ENCODE data around the gene EYS. TPM values are rescaled to one million over a fixed set of nuclear protein-coding genes. Genes with fewer than 3 reads are reported as not detected.

The EYS gene
- total and polyA plus RNA-seq, 2 experiments from 2014 or later, result under 0.01 to 0.15 TPM

GRCh38 chr6:63787021-63787420, 1920.0 kb downstream of the EYS start:
- no peak for TF ChIP-seq CTCF (IDR thresholded peaks at IDR 0.05; ENCODE audit: low read depth, low read length)
- H3K4me3 ChIP-seq, result no peak overlapping the region
- H3K27me3 ChIP-seq, result no peaks in the 10 kb centered on the region
- DNase-seq (ENCODE audit: low read depth in 1 of 2, low spot score in 1 of 2), result peak in 1 of 2 donors; percentile 26
- H3K9me3 ChIP-seq (ENCODE audit: low read depth), result no peaks in the 10 kb centered on the region
- no peaks in the 10 kb centered on the region for H3K4me1 ChIP-seq (ENCODE audit: low read depth)
- H3K27ac ChIP-seq, result no peak overlapping the region
- no peaks in the 10 kb centered on the region for H3K36me3 ChIP-seq

GRCh38 chr6:63785006-63785405, 1922.0 kb downstream of the EYS start:
- Histone ChIP-seq H3K9me3 (ENCODE audit: low read depth) (no peaks in the 10 kb centered on the region), H3K4me1 (ENCODE audit: low read depth) (no peaks in the 10 kb centered on the region), H3K27me3 (no peaks in the 10 kb centered on the region), H3K36me3 (no peaks in the 10 kb centered on the region), H3K4me3 (no peak overlapping the region), H3K27ac (no peak overlapping the region)
- DNase-seq (ENCODE audit: low read depth in 1 of 2, low spot score in 1 of 2), result no peak
- no peak for TF ChIP-seq CTCF (IDR thresholded peaks at IDR 0.05; ENCODE audit: low read depth, low read length)

GRCh38 chr6:63783096-63783495, 1923.9 kb downstream of the EYS start:
- DNase-seq (ENCODE audit: low read depth in 1 of 2, low spot score in 1 of 2), result no peak
- Histone ChIP-seq H3K4me3 (no peak overlapping the region), H3K9me3 (ENCODE audit: low read depth) (no peaks in the 10 kb centered on the region), H3K27me3 (no peaks in the 10 kb centered on the region), H3K36me3 (no peaks in the 10 kb centered on the region), H3K4me1 (ENCODE audit: low read depth) (no peaks in the 10 kb centered on the region), H3K27ac (no peak overlapping the region)
- no peak for TF ChIP-seq CTCF (IDR thresholded peaks at IDR 0.05; ENCODE audit: low read depth, low read length)

- Histone ChIP-seq H3K4me1 (ENCODE audit: low read depth) (peaks cover 5% of the 10 kb centered on the region), H3K36me3 (no peaks in the 10 kb centered on the region), H3K9me3 (ENCODE audit: low read depth) (no peaks in the 10 kb centered on the region), H3K27me3 (no peaks in the 10 kb centered on the region), H3K4me3 (no peak overlapping the region), H3K27ac (no peak overlapping the region)
- TF ChIP-seq CTCF (IDR thresholded peaks at IDR 0.05; ENCODE audit: low read depth, low read length), result no peak
- peak in 1 of 2 donors; percentile 18 for DNase-seq (ENCODE audit: low read depth in 1 of 2, low spot score in 1 of 2)
Observed at GRCh38 chr6:63774961-63775360, 1932.1 kb downstream of the EYS start.

- Histone ChIP-seq H3K4me3 (no peak overlapping the region), H3K36me3 (no peaks in the 10 kb centered on the region), H3K4me1 (ENCODE audit: low read depth) (peaks cover 5% of the 10 kb centered on the region), H3K27ac (no peak overlapping the region), H3K9me3 (ENCODE audit: low read depth) (no peaks in the 10 kb centered on the region), H3K27me3 (no peaks in the 10 kb centered on the region)
- DNase-seq (ENCODE audit: low read depth in 1 of 2, low spot score in 1 of 2), result no peak
- TF ChIP-seq CTCF (IDR thresholded peaks at IDR 0.05; ENCODE audit: low read depth, low read length), result no peak
Observed at GRCh38 chr6:63773200-63773599, 1933.8 kb downstream of the EYS start.

GRCh38 chr6:63765828-63766227, 1941.2 kb downstream of the EYS start:
- H3K4me3 ChIP-seq, result no peak overlapping the region
- no peaks in the 10 kb centered on the region for H3K4me1 ChIP-seq (ENCODE audit: low read depth)
- H3K27ac ChIP-seq, result no peak overlapping the region
- no peaks in the 10 kb centered on the region for H3K9me3 ChIP-seq (ENCODE audit: low read depth)
- no peaks in the 10 kb centered on the region for H3K27me3 ChIP-seq
- no peak for DNase-seq (ENCODE audit: low read depth in 1 of 2, low spot score in 1 of 2)
- TF ChIP-seq CTCF (IDR thresholded peaks at IDR 0.05; ENCODE audit: low read depth, low read length), result no peak
- H3K36me3 ChIP-seq, result no peaks in the 10 kb centered on the region

Data from cardiac muscle cell (in vitro differentiated cells and primary cell).